Pancreas (tissue), 10 donors: ENCODE data around the gene ODAD3. TPM values are rescaled to one million over a fixed set of nuclear protein-coding genes. Genes with fewer than 3 reads are reported as not detected.
A peak's percentile ranks its signal among the peaks of the same experiment; 100 is the strongest.

Source experiments
- ATAC-seq, 4 donors: fragments of 200-7000 bp; cut with Tn5 transposase; one replicate each; pipeline versions ENCODE4 v1.8.0 to v1.9.1; 2020; ENCODE audit warnings: mild to moderate bottlenecking in 4 of 4, moderate library complexity in 4 of 4
- DNase-seq, 6 donors: peaks; one replicate each; pipeline ENCODE4 v3.0.0-alpha.2; 2020
- FAIRE-seq: peaks from 2 replicates; lab custom pipeline; 2012; peaks lifted over from hg19 to GRCh38; lab: Jason Lieb, UNC
- H3K27ac ChIP-seq, 4 donors: fragments of 200-600 bp; sonication (generic); 1 replicate in 3 of 4; 2 replicates in 1 of 4; pipeline versions ENCODE4 v1.5.0 to v1.8.0; 2020
- H3K27me3 ChIP-seq, 4 donors: fragments of 200-600 bp; one replicate each; pipeline ENCODE4 v1.8.0; 2021
- H3K36me3 ChIP-seq, 3 donors: fragments of 200-600 bp; sonication (generic) in 1 of 3; one replicate each; pipeline versions ENCODE4 v1.5.0 to v1.8.0; 2020 to 2021
- H3K4me1 ChIP-seq, 3 donors: fragments of 200-600 bp; one replicate each; pipeline ENCODE4 v1.8.0; 2021
- H3K4me3 ChIP-seq, 4 donors: fragments of 200-600 bp; sonication (generic) in 2 of 4; one replicate each; pipeline versions ENCODE4 v1.5.0 to v1.8.0; 2020 to 2021
- H3K9me3 ChIP-seq, 4 donors: fragments of 200-600 bp; one replicate each; pipeline ENCODE4 v1.8.0; 2021
- CTCF ChIP-seq, 4 donors: fragments of 200-600 bp; sonication (generic) in 3 of 4; IDR thresholded peaks; one replicate each; pipeline versions ENCODE4 v1.5.0 to v1.8.0; 2021; ENCODE audit warnings: antibody characterized with exemption in 4 of 4
- WGBS, 2 donors: extraction: QIAGEN DNeasy Blood & Tissue Kit; methylation state at CpG; one replicate each; pipeline ENCODE4 v1.1.7; 2013; 5-methylcytosine and 5-hydroxymethylcytosine counted together
- intact Hi-C, 3 donors: fragments of 100-400 bp; cut with DNase I; formaldehyde crosslinking; loops; one replicate each; pipeline versions ENCODE4 v1.11.1 to v1.14.2; 2022
- polyA plus RNA-seq, 2 donors: library from polyadenylated mRNA; stranded (reverse); fragments of 200-250 nt; gene quantifications; one replicate each; pipeline ENCODE4 v1.2.3, GENCODE V29; 2013
- total RNA-seq, 6 donors: library from RNA; stranded (reverse); fragmentation: NEBNext Ultra II Directional in 4 of 6; extraction: Animal tissue kit (Norgen Biotek cat#: 25700) in 4 of 6; gene quantifications; one replicate each; pipeline versions ENCODE4 v1.2.1 to v1.2.4, GENCODE V29; 2021 to 2023
- donor health status: healthy with polysubstance abuse.
- donor health status: DM: no; HTN: no; CAD: no; lungs with moderate emphysema.
- donor health status: DM: no; HTN: no; CAD: no.
- donor health status: control.
- donor health status: control.
- donor health status: Bipolar disorder and iron deficiency.
- donor health status: DM: yes; HTN: yes; CAD: no.
- donor health status: DM: no; HTN: no; CAD: no.
- donor health status: DM: no; HTN: no; CAD: no.
- donor health status: DM: yes; HTN: yes; CAD: no.

ODAD3 gene
- total and polyA plus RNA-seq, 8 donors: 0.13 to 1.8 (median 0.38) TPM

DNA sequence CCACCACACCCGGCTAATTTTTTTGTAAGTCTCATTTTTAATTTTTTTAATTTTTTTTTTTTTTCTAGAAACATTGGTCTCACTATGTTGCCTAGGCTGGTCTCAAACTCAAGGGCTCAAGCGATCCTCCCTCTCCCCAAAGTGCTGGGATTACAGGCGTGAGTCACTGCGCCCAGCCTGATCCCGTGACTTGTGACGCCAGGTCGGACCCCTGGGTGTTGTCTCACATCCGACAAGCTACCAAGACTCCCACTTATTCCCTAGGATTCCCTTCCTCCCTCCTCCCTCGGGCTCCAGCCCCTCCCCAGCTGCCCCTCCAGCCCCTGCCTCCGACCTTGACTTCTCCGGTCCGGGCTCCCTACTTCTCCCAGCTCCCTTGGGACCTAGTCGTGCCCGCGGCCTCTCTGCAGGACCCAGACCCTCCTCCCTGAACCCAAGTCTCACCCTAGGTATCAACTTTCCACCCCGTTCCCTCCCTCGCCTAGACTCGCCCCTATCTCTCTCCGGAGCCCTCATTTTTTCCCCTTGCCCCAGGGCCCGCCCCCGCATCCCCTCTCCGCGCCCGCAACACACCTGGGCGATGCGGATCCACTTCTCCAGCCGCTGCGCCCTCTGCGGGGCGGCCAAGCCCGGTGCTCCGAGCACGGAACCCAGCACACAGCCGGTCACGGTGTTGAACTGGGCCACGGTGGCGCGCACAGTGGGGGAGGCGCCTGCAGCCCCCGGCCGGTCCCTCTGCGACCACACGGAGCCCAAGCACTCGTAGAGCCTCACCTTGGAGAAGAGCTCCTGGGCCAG, 28.9 kb downstream of the ODAD3 start:
- Histone ChIP-seq H3K27me3 (no peaks in the 10 kb centered on the region), H3K4me1 (no peaks in the 10 kb centered on the region), H3K9me3 (no peaks in the 10 kb centered on the region), H3K27ac (no peak overlapping the region), H3K4me3 (no peak overlapping the region), H3K36me3 (peaks cover 0 to 7% (median 0%) of the 10 kb centered on the region in 3 donors)
- WGBS, 2 donors: 82 to 87% methylated on average over 39 to 44 of the region's 44 CpGs
- peak in 2 of 6 donors; percentile 15 to 63 for DNase-seq
- no peak for TF ChIP-seq CTCF (IDR thresholded peaks at IDR 0.05)
- FAIRE-seq: no peak
- intact Hi-C loops: no loop called here
- ATAC-seq: no peak

GRCh38 chr19:11404588-11405222, 30.2 kb downstream of the ODAD3 start:
- intact Hi-C loops: no loop called here
- Histone ChIP-seq H3K27ac (no peak overlapping the region), H3K27me3 (no peaks in the 10 kb centered on the region), H3K36me3 (peaks cover 0 to 7% (median 0%) of the 10 kb centered on the region in 3 donors), H3K4me3 (no peak overlapping the region), H3K9me3 (no peaks in the 10 kb centered on the region), H3K4me1 (no peaks in the 10 kb centered on the region)
- 78 to 82% methylated on average over 9 of the region's 9 CpGs for WGBS, 2 donors
- FAIRE-seq (no peak), DNase-seq (peak in 1 of 6 donors; percentile 6), ATAC-seq (no peak)
- no peak for TF ChIP-seq CTCF (IDR thresholded peaks at IDR 0.05)

- TF ChIP-seq CTCF (IDR thresholded peaks at IDR 0.05): no peak
- no peak for ATAC-seq
- Histone ChIP-seq H3K27ac (no peak overlapping the region), H3K9me3 (no peaks in the 10 kb centered on the region), H3K27me3 (no peaks in the 10 kb centered on the region), H3K36me3 (peaks cover 0 to 22% (median 0%) of the 10 kb centered on the region in 3 donors), H3K4me1 (no peaks in the 10 kb centered on the region), H3K4me3 (no peak overlapping the region)
- FAIRE-seq: no peak
- DNase-seq: peak in 2 of 6 donors; percentile 17 to 77
- intact Hi-C loops: no loop called here
- WGBS, 2 donors: 82 to 86% methylated on average over 4 to 9 of the region's 9 CpGs
Measured at GRCh38 chr19:11401808-11402543, 32.9 kb downstream of the ODAD3 start.

DNA sequence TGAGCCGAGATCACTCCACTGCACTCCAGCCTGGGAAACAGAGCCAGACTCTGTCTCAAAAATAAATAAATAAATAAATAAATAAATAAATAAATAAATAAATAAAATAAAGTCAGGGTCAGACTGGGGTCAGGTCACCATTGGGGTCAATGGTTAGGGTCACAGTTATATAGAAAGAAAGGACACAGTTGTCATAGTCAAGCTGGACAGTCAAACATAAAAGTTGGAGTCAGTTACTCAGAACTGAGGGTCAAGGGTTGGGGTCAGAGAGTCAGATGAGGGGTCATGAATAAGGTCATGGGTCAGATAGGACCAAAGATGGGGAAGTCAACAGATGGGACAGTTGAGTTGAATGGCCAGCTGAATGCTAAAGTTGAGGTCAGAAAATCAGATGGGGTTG, 34.1 kb downstream of the ODAD3 start:
- TF ChIP-seq CTCF (IDR thresholded peaks at IDR 0.05): no peak
- DNase-seq (peak in 1 of 6 donors; percentile 14), ATAC-seq (peak in 1 of 4 donors; percentile 21), FAIRE-seq (no peak)
- H3K9me3 ChIP-seq: no peaks in the 10 kb centered on the region
- intact Hi-C loops: no loop called here
- H3K4me3 ChIP-seq: no peak overlapping the region
- H3K27ac ChIP-seq: no peak overlapping the region
- H3K4me1 ChIP-seq: no peaks in the 10 kb centered on the region
- no peaks in the 10 kb centered on the region for H3K27me3 ChIP-seq
- WGBS, 2 donors: 94 to 95% methylated on average over 1 of the region's 1 CpG
- H3K36me3 ChIP-seq: peaks cover 0 to 22% (median 0%) of the 10 kb centered on the region in 3 donors
